ENCODE measurements around the gene KCTD11. TPM values are rescaled to one million over a fixed set of nuclear protein-coding genes. Genes with fewer than 3 reads are reported as not detected.

KCTD11 gene
- total and polyA plus RNA-seq, 2 donors (not counting 1 experiment from before 2014, with no cell fraction given) = 4.3 to 13.4 TPM

DNA sequence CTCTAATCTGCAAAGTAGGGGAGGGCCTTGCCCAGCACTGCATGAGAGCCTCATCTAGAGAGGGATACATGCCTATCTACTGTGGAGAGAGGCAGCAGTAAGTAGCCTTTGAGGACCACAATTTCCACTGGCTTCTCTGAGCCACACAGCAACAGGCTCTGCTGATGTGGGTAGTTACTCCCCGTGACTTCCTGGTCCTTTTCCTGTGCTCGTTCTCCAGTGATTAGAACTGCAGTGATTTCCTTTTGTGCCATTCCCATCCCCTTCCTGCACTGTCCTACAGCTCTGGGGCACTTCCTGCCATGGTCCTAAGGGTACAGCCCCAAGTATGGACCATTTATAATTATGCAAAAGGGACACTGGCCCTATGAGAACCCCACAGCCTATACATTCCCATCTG lies 39.3 kb downstream of the KCTD11 start:
- Histone ChIP-seq H3K79me2 (ENCODE audit: control insufficient read depth, insufficient read depth, low read length) (peaks cover 10% of the 10 kb centered on the region), H4K20me1 (ENCODE audit: control insufficient read depth, insufficient read depth, low read length, poor library complexity, severe bottlenecking) (no peaks in the 10 kb centered on the region), H3K9ac (ENCODE audit: low read length) (no peak overlapping the region), H3K27ac (ENCODE audit: low read length in 2 of 2) (no peak overlapping the region), H3K36me3 (replicated peaks in 1 of 2; ENCODE audit: control extremely low read depth in 1 of 2, control insufficient read depth in 1 of 2, extremely low read depth in 1 of 2, insufficient read depth in 2 of 2, low read length in 1 of 2) (peaks cover 0 to 37% of the 10 kb centered on the region in 2 experiments), H2AFZ (ENCODE audit: insufficient read depth, low read depth, low read length, poor library complexity, severe bottlenecking) (no peak overlapping the region), H3K9me3 (ENCODE audit: control extremely low read depth in 1 of 3, control insufficient read depth in 2 of 3, insufficient read depth in 1 of 3, low read length in 2 of 3) (no peaks in the 10 kb centered on the region), H3K4me1 (ENCODE audit: control insufficient read depth in 2 of 2, insufficient read depth in 2 of 2, low read length in 2 of 2) (peaks cover 12 to 16% of the 10 kb centered on the region in 2 donors), H3K27me3 (replicated peaks in 1 of 4; ENCODE audit: control extremely low read depth in 1 of 4, control insufficient read depth in 3 of 4, insufficient read depth in 4 of 4, low read length in 3 of 4) (no peaks in the 10 kb centered on the region), H3K4me2 (replicated peaks; ENCODE audit: low read depth, low read length, poor library complexity, severe bottlenecking) (no peak overlapping the region), H3K4me3 (ENCODE audit: control extremely low read depth in 1 of 5, extremely low read depth in 1 of 5, insufficient read depth in 1 of 5, low read depth in 2 of 5, low read length in 4 of 5) (no peak overlapping the region)
- Mint-ChIP-seq H3K9me3 (ENCODE audit: insufficient read depth) (no peaks in the 10 kb centered on the region), H3K27ac (no peak overlapping the region), H3K27me3 (no peaks in the 10 kb centered on the region), H3K4me3 (no peak overlapping the region), H3K4me1 (peaks cover 12% of the 10 kb centered on the region)
- ATAC-seq (ENCODE audit: low read depth) (no peak), DNase-seq (no peak)
- POLR2A ChIA-PET = no interaction called here
- intact Hi-C loops (cut with micrococcal nuclease) = no loop called here
- 76% methylated on average over 2 of the region's 2 CpGs for WGBS (ENCODE audit: insufficient coverage)
- TF ChIP-seq, protein P1, sequence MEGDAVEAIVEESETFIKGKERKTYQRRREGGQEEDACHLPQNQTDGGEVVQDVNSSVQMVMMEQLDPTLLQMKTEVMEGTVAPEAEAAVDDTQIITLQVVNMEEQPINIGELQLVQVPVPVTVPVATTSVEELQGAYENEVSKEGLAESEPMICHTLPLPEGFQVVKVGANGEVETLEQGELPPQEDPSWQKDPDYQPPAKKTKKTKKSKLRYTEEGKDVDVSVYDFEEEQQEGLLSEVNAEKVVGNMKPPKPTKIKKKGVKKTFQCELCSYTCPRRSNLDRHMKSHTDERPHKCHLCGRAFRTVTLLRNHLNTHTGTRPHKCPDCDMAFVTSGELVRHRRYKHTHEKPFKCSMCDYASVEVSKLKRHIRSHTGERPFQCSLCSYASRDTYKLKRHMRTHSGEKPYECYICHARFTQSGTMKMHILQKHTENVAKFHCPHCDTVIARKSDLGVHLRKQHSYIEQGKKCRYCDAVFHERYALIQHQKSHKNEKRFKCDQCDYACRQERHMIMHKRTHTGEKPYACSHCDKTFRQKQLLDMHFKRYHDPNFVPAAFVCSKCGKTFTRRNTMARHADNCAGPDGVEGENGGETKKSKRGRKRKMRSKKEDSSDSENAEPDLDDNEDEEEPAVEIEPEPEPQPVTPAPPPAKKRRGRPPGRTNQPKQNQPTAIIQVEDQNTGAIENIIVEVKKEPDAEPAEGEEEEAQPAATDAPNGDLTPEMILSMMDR (IDR thresholded peaks at IDR 0.05) = no peak
- no peak for TF ChIP-seq EZH2 (IDR thresholded peaks at IDR 0.05; ENCODE audit: borderline replicate concordance, insufficient read depth, low read depth, low read length, poor library complexity, severe bottlenecking)
- CTCF ChIA-PET = no interaction called here

DNA sequence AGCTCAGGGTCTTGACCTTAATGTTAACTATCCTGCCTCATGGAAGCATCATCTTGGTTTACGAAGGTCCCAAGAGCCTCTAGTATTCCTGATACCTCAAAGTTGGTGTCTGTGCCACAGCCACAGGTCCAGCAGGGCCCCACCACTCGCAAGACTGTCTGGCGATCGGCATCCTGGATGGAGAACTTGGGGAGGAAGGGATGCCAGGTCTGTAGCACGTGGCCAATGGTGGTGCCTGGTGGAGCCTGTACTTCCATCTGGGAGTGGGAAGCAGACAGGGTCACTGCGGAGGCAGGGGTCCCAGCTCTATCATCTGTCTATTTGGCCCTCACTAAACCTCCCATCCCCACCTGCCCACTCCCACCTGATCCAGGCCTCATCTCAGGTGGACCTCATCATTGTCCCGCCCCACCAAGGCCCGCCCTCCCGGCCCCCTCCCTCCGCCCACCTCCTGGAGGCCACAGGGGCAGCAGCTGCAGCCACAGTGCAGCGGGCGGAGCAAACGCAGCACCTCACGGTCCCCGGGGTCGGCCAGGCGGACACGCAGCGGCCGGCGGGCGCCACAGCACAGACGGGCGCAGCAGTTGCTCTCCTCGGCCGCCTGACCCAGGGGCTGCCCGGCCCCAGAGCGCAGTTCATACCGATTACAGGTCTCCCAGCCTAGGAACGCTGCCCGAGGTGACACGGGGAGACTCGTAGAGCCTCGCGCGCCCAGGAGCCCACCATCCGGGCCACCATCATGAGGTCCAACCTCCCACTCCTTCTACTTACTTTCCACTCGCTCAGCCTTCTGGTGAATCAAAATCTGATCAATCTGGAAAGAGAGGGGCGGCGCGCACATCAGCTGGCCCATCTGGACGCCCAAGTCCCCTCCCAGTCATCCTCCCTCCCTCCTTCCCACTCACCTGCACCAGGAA lies 41.0 kb downstream of the KCTD11 start:
- peaks cover 0 to 37% of the 10 kb centered on the region in 2 experiments for H3K36me3 ChIP-seq (replicated peaks in 1 of 2; ENCODE audit: control extremely low read depth in 1 of 2, control insufficient read depth in 1 of 2, extremely low read depth in 1 of 2, insufficient read depth in 2 of 2, low read length in 1 of 2)
- Mint-ChIP-seq H3K4me3 (peak overlapping the region; percentile 89), H3K9me3 (ENCODE audit: insufficient read depth) (no peaks in the 10 kb centered on the region), H3K27me3 (no peaks in the 10 kb centered on the region), H3K4me1 (peaks cover 12% of the 10 kb centered on the region), H3K27ac (peak overlapping the region; percentile 73)
- ChIA-PET POLR2A (no interaction called here), CTCF (interaction anchor here (1.4 to 3.2 kb wide), 2 partner anchors 37 to 44 kb away, joined by 4 to 13 read pairs; partner anchors contain the start of gene TMEM95)
- no peaks in the 10 kb centered on the region for H3K27me3 ChIP-seq (replicated peaks in 1 of 4; ENCODE audit: control extremely low read depth in 1 of 4, control insufficient read depth in 3 of 4, insufficient read depth in 4 of 4, low read length in 3 of 4)
- ATAC-seq (ENCODE audit: low read depth) (no peak), DNase-seq (peak; percentile 6)
- peak overlapping the region in 1 of 2 donors; percentile 83 for H3K27ac ChIP-seq (ENCODE audit: low read length in 2 of 2)
- peaks cover 12 to 16% of the 10 kb centered on the region in 2 donors for H3K4me1 ChIP-seq (ENCODE audit: control insufficient read depth in 2 of 2, insufficient read depth in 2 of 2, low read length in 2 of 2)
- peaks cover 10% of the 10 kb centered on the region for H3K79me2 ChIP-seq (ENCODE audit: control insufficient read depth, insufficient read depth, low read length)
- H3K4me3 ChIP-seq (ENCODE audit: control extremely low read depth in 1 of 5, extremely low read depth in 1 of 5, insufficient read depth in 1 of 5, low read depth in 2 of 5, low read length in 4 of 5) = peak overlapping the region in 4 of 5 experiments; percentile 75 to 84 (median 82)
- intact Hi-C loops (cut with micrococcal nuclease) = no loop called here
- peak overlapping the region; percentile 91 for H2AFZ ChIP-seq (ENCODE audit: insufficient read depth, low read depth, low read length, poor library complexity, severe bottlenecking)
- peak overlapping the region; percentile 88 for H3K9ac ChIP-seq (ENCODE audit: low read length)
- 92% methylated on average over 24 of the region's 42 CpGs for WGBS (ENCODE audit: insufficient coverage)
- H3K9me3 ChIP-seq (ENCODE audit: control extremely low read depth in 1 of 3, control insufficient read depth in 2 of 3, insufficient read depth in 1 of 3, low read length in 2 of 3) = no peaks in the 10 kb centered on the region
- TF ChIP-seq, protein P1 (IDR thresholded peaks at IDR 0.05) = no peak
- no peak for TF ChIP-seq EZH2 (IDR thresholded peaks at IDR 0.05; ENCODE audit: borderline replicate concordance, insufficient read depth, low read depth, low read length, poor library complexity, severe bottlenecking)
- peak overlapping the region; percentile 75 for H3K4me2 ChIP-seq (replicated peaks; ENCODE audit: low read depth, low read length, poor library complexity, severe bottlenecking)
- no peaks in the 10 kb centered on the region for H4K20me1 ChIP-seq (ENCODE audit: control insufficient read depth, insufficient read depth, low read length, poor library complexity, severe bottlenecking)
